Right lobe of liver (tissue), 4 donors: Measurements from ENCODE around the gene LZTS3.

ENCODE experiments used
- CTCF ChIP-seq, 4 donors: fragments of 200-600 bp in 3 of 4; fragments of 450-650 bp in 1 of 4; IDR thresholded peaks; one replicate each; pipeline versions ENCODE4 v1.5.1 to v1.8.0; 2016 to 2022; ENCODE audit warnings: antibody characterized with exemption in 4 of 4, mild to moderate bottlenecking in 2 of 4
- POLR2A ChIP-seq: fragments of 450-650 bp; IDR thresholded peaks from one replicate; pipeline ENCODE4 v1.6.1; 2017; ENCODE audit warnings: antibody characterized with exemption, mild to moderate bottlenecking
- donor health status: DM: no; HTN: no; CAD: no.
- donor health status: DM: no; HTN: no; CAD: no.
- donor health status: DM: no; HTN: yes; CAD: no.

- no peak for TF ChIP-seq CTCF (IDR thresholded peaks at IDR 0.05)
- no peak for TF ChIP-seq POLR2A
Observed at GRCh38 chr20:3194617-3195280, 21.4 kb upstream of the LZTS3 start.
